Measurements from ENCODE around the gene PTGIS. TPM values are rescaled to one million over a fixed set of nuclear protein-coding genes. Genes with fewer than 3 reads are reported as not detected.

Gene PTGIS
- total and polyA plus RNA-seq, 2 donors (not counting 1 experiment from before 2014, with no cell fraction given), result not detected

DNA sequence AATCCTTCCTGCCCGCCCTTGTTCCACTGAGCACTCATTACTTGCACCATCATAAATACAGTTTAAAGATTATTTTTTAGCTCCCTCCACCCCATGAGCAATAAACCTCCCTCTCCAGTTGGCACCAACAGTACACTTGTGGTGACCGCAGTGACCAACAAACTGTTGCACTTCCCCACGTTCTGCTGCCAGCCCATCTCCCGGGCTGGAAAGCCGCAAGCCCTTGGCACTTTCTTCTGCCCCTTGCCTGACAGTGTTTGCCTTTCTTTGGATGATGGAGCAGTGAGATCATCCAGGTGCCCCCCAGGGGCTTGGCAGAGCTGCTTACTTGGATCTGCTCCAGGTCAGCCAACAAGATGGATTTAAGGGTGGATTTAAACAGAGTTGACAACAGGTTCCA is 107.0 kb downstream of the PTGIS start:
- no peak overlapping the region for H3K4me3 Mint-ChIP-seq
- H3K4me1 ChIP-seq (ENCODE audit: control insufficient read depth in 2 of 2, insufficient read depth in 2 of 2, low read length in 2 of 2), result no peaks in the 10 kb centered on the region
- H3K9ac ChIP-seq (ENCODE audit: low read length), result no peak overlapping the region
- H3K4me3 ChIP-seq (ENCODE audit: control extremely low read depth in 1 of 5, extremely low read depth in 1 of 5, insufficient read depth in 1 of 5, low read depth in 2 of 5, low read length in 4 of 5), result no peak overlapping the region
- POLR2A ChIA-PET, result no interaction called here
- H2AFZ ChIP-seq (ENCODE audit: insufficient read depth, low read depth, low read length, poor library complexity, severe bottlenecking), result no peak overlapping the region
- no peaks in the 10 kb centered on the region for H4K20me1 ChIP-seq (ENCODE audit: control insufficient read depth, insufficient read depth, low read length, poor library complexity, severe bottlenecking)
- H3K36me3 ChIP-seq (replicated peaks in 1 of 2; ENCODE audit: control extremely low read depth in 1 of 2, control insufficient read depth in 1 of 2, extremely low read depth in 1 of 2, insufficient read depth in 2 of 2, low read length in 1 of 2), result no peaks in the 10 kb centered on the region
- H3K27ac ChIP-seq (ENCODE audit: low read length in 2 of 2), result no peak overlapping the region
- H3K79me2 ChIP-seq (ENCODE audit: control insufficient read depth, insufficient read depth, low read length), result no peaks in the 10 kb centered on the region
- H3K9me3 ChIP-seq (ENCODE audit: control extremely low read depth in 1 of 3, control insufficient read depth in 2 of 3, insufficient read depth in 1 of 3, low read length in 2 of 3), result no peaks in the 10 kb centered on the region
- DNase-seq, result no peak
- no peaks in the 10 kb centered on the region for H3K9me3 Mint-ChIP-seq (ENCODE audit: insufficient read depth)
- no peak for TF ChIP-seq EZH2 (IDR thresholded peaks at IDR 0.05; ENCODE audit: borderline replicate concordance, insufficient read depth, low read depth, low read length, poor library complexity, severe bottlenecking)
- TF ChIP-seq, protein P1, sequence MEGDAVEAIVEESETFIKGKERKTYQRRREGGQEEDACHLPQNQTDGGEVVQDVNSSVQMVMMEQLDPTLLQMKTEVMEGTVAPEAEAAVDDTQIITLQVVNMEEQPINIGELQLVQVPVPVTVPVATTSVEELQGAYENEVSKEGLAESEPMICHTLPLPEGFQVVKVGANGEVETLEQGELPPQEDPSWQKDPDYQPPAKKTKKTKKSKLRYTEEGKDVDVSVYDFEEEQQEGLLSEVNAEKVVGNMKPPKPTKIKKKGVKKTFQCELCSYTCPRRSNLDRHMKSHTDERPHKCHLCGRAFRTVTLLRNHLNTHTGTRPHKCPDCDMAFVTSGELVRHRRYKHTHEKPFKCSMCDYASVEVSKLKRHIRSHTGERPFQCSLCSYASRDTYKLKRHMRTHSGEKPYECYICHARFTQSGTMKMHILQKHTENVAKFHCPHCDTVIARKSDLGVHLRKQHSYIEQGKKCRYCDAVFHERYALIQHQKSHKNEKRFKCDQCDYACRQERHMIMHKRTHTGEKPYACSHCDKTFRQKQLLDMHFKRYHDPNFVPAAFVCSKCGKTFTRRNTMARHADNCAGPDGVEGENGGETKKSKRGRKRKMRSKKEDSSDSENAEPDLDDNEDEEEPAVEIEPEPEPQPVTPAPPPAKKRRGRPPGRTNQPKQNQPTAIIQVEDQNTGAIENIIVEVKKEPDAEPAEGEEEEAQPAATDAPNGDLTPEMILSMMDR (IDR thresholded peaks at IDR 0.05), result no peak
- H3K4me2 ChIP-seq (replicated peaks; ENCODE audit: low read depth, low read length, poor library complexity, severe bottlenecking), result no peak overlapping the region
- intact Hi-C loops (cut with micrococcal nuclease), result no loop called here
- H3K27me3 ChIP-seq (replicated peaks in 1 of 4; ENCODE audit: control extremely low read depth in 1 of 4, control insufficient read depth in 3 of 4, insufficient read depth in 4 of 4, low read length in 3 of 4), result peaks cover 0 to 9% (median 0%) of the 10 kb centered on the region in 4 experiments
- CTCF ChIA-PET, result no interaction called here
- 85% methylated on average over 5 of the region's 5 CpGs for WGBS (ENCODE audit: insufficient coverage)
- no peak for ATAC-seq (ENCODE audit: low read depth)
- peaks cover 38% of the 10 kb centered on the region for H3K27me3 Mint-ChIP-seq
- H3K4me1 Mint-ChIP-seq, result no peaks in the 10 kb centered on the region
- H3K27ac Mint-ChIP-seq, result no peak overlapping the region

DNA sequence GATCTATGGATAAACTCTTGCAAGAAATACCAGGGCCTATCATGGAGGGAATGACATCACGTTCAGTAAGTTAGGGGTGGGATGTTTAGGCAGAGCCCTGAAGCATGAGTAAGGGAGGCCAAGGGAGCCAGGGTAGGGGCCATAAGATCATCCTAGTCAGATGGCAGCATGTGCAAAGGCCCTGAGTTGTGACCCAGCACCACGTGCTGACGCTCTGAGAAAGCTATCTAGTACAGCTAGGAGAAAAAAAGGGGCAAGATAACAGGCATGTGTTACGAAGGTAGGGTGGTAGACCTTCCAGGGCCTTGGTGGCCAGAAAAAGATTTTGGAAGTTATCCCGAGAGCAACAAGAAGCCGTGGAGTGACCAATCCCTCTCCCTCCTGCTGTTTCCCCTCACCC is 107.8 kb downstream of the PTGIS start:
- Histone ChIP-seq H3K27ac (ENCODE audit: low read length in 2 of 2) (no peak overlapping the region), H3K36me3 (replicated peaks in 1 of 2; ENCODE audit: control extremely low read depth in 1 of 2, control insufficient read depth in 1 of 2, extremely low read depth in 1 of 2, insufficient read depth in 2 of 2, low read length in 1 of 2) (no peaks in the 10 kb centered on the region), H3K4me3 (ENCODE audit: control extremely low read depth in 1 of 5, extremely low read depth in 1 of 5, insufficient read depth in 1 of 5, low read depth in 2 of 5, low read length in 4 of 5) (no peak overlapping the region), H3K9ac (ENCODE audit: low read length) (no peak overlapping the region), H4K20me1 (ENCODE audit: control insufficient read depth, insufficient read depth, low read length, poor library complexity, severe bottlenecking) (no peaks in the 10 kb centered on the region), H3K9me3 (ENCODE audit: control extremely low read depth in 1 of 3, control insufficient read depth in 2 of 3, insufficient read depth in 1 of 3, low read length in 2 of 3) (no peaks in the 10 kb centered on the region), H3K79me2 (ENCODE audit: control insufficient read depth, insufficient read depth, low read length) (no peaks in the 10 kb centered on the region), H3K27me3 (replicated peaks in 1 of 4; ENCODE audit: control extremely low read depth in 1 of 4, control insufficient read depth in 3 of 4, insufficient read depth in 4 of 4, low read length in 3 of 4) (peaks cover 0 to 7% (median 0%) of the 10 kb centered on the region in 4 experiments), H2AFZ (ENCODE audit: insufficient read depth, low read depth, low read length, poor library complexity, severe bottlenecking) (no peak overlapping the region), H3K4me1 (ENCODE audit: control insufficient read depth in 2 of 2, insufficient read depth in 2 of 2, low read length in 2 of 2) (no peaks in the 10 kb centered on the region), H3K4me2 (replicated peaks; ENCODE audit: low read depth, low read length, poor library complexity, severe bottlenecking) (no peak overlapping the region)
- Mint-ChIP-seq H3K27ac (no peak overlapping the region), H3K9me3 (ENCODE audit: insufficient read depth) (no peaks in the 10 kb centered on the region), H3K27me3 (peaks cover 34% of the 10 kb centered on the region), H3K4me3 (no peak overlapping the region), H3K4me1 (no peaks in the 10 kb centered on the region)
- CTCF ChIA-PET, result no interaction called here
- POLR2A ChIA-PET, result no interaction called here
- intact Hi-C loops (cut with micrococcal nuclease), result no loop called here
- no peak for DNase-seq
- TF ChIP-seq EZH2 (IDR thresholded peaks at IDR 0.05; ENCODE audit: borderline replicate concordance, insufficient read depth, low read depth, low read length, poor library complexity, severe bottlenecking), result no peak
- TF ChIP-seq, protein P1 (IDR thresholded peaks at IDR 0.05), result no peak
- no peak for ATAC-seq (ENCODE audit: low read depth)
- WGBS (ENCODE audit: insufficient coverage), result 78% methylated on average over 5 of the region's 6 CpGs
